Stimulated activated CD8-positive, alpha-beta memory T cell treated with anti-CD3 and anti-CD28 coated beads, Interleukin-15, amount 100 ng/mL, for 48 hours (primary cell): ENCODE measurements around the gene MTPN.

Experiments
- DNase-seq, 2 donors: peaks; one replicate each; pipeline ENCODE4 v3.0.0-alpha.2; 2020; ENCODE audit warnings: low read depth in 2 of 2

Gene MTPN

DNA sequence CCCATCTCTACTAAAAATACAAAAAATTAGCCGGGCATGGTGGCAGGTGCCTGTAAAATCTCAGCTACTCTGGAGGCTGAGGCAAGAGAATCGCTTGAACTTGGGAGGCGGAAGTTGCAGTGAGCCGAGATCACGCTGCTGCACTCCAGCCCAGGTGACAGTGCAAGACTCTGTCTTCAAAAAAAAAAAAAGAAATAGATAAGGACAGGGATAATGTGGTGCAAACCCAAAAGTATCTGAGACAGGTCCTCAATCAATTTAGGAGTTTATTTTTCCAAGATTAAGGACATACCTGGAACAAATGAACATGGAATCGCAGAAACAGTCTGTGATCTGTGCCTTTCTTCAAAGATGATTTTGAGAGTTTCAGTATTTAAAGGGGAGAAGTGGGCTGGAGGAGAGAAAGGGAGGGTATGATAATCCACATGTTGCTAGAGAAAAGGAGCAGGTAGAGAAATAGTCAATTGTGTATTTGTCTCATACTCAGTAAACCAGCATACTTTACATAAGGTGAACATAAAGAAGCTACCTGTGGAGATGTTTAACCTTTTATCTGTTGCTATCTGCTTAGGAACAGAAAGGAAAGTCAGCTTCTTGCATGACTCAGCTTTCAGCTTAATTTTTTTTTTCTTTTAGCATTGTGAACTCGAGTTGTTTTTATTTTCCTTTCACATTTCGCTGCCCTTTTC lies 4.9 kb upstream of the MTPN start:
- no peak for DNase-seq

DNA sequence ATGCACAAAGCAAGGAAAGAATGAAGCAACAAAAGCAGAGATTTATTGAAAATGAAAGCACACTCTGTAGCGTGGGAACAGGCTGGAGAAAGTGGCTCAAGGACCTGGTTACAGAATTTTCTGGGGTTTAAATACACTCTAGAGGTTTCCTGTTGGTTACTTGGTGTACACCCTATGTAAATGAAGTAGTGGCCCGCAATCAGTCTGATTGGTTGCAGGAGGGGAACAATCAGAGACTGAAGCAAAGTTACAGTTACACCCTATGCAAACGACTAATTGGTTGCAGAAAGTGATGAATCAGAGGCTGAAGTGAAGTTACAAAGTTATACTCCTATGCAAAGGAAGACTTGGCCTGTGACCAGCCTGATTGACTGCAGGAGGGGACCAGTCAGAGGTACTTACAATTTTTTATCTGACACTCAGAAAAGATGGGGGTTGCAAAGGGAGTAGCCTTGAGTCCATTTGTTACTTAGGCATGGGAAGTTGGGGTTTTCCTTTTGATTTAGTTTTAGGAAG lies 3.6 kb upstream of the MTPN start:
- DNase-seq: peak; percentile 31 to 38

DNA sequence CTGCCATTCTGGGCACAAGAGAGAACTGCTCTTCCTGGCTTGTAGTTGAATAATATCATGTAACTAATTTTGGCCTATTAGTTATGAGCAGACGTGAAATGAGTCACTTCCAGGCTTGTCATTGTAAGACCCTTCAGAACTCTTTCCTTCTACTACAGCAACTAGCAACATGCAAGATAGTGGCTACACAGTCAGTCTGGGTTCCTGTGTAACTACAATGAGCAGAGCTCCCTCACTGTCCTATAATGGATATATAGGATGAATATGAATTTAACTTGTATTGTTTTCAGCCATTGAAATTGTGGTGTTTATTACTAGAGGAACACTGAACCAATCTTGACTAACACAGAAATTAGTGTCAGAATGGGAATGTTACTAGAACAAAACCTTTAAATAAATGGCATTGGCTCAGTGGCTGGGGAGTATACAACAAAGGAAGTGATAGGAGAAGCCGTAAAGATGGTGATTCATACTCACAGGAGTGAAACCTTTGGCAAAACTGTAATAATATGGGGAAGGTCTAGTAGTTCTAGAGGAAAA lies 2.9 kb upstream of the MTPN start:
- DNase-seq: no peak

- DNase-seq: no peak
Observed at GRCh38 chr7:135979471-135980011, 2.4 kb upstream of the MTPN start.

GRCh38 chr7:135978624-135979023 lies 1.5 kb upstream of the MTPN start:
- no peak for DNase-seq

DNA sequence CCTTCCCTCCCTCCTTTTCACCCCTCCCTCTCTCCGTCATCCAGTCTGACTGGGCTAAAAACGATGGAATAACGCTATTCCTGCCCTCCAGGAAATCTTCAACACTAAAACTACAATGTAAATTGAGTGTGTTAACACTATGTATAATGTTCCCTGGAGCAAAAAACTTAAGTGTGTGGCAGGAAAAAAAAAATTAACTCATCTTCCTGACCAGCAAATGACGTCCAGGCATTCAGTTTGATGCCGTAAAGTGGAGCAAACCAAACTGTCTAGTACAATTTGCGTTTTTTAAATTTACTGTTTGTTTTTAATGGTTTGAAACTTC lies 545 bp upstream of the MTPN start:
- DNase-seq: no peak

- DNase-seq: peak in 1 of 2 donors; percentile 8
Observed at GRCh38 chr7:135976312-135977006, 700 bp downstream of the MTPN start.

DNA sequence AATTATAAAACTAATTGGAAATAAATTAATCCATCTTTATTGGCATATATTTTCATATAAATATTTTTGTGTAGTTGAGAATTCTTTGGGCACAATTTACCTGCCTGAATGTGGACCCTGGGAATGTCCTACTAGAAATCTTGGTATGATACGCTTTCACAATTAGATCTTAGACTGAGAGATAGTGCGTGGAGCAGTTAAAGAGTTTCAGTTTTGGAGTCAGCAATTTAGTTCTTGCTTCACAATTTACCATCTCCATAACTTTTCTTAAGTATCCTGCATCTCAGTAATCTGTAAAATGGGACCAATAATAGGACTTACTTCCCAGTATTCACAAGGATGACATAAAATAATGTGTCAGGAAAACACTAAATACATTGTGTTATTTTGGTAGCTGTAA lies 2.0 kb downstream of the MTPN start:
- no peak for DNase-seq

GRCh38 chr7:135974667-135975066 lies 2.5 kb downstream of the MTPN start:
- DNase-seq: no peak

- DNase-seq: no peak
Observed at GRCh38 chr7:135971366-135971725, 5.8 kb downstream of the MTPN start.

- no peak for DNase-seq
Observed at GRCh38 chr7:135970682-135971365, 6.3 kb downstream of the MTPN start.

- no peak for DNase-seq
Observed at GRCh38 chr7:135970045-135970444, 7.1 kb downstream of the MTPN start.

- DNase-seq: no peak
Observed at GRCh38 chr7:135966341-135967043, 10.7 kb downstream of the MTPN start.

- no peak for DNase-seq
Observed at GRCh38 chr7:135965602-135966001, 11.6 kb downstream of the MTPN start.

GRCh38 chr7:135964791-135965190 lies 12.4 kb downstream of the MTPN start:
- DNase-seq: no peak

- DNase-seq: no peak
Observed at GRCh38 chr7:135964274-135964673, 12.9 kb downstream of the MTPN start.

- DNase-seq: no peak
Observed at GRCh38 chr7:135962802-135963201, 14.4 kb downstream of the MTPN start.

DNA sequence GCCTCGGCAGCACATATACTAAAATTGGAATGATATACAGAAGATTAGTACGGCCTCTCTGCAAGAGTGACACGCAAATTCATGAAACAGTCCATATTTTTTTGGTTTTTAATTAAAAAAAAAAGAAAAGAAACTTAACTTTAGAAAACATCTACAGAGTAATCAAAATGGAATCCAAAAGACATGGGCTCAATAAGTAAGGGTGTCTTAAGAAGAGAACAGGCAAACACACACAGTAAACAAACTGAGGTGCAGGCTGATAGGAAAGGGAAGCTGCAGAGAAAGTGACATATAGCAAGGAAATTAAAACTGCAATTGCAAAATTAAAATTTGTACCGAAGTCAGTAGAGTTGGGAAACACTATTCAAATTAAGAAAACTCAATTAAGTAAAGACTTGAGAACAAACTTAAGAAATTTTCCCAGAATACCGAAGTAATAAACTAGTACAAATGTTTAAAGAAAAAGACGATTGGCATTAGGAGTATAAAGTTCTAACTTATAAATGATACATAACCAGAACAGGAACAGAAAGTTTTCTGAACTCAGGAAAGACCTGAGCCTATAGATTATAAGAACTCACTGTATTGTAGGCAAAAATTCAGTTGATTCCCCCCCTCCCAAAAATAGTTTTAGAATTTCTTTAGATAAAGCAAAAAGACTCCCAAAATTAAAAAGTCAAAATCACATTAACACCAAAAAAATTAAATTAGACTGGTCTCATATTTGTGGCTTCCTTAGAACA lies 16.3 kb downstream of the MTPN start:
- DNase-seq: no peak

DNA sequence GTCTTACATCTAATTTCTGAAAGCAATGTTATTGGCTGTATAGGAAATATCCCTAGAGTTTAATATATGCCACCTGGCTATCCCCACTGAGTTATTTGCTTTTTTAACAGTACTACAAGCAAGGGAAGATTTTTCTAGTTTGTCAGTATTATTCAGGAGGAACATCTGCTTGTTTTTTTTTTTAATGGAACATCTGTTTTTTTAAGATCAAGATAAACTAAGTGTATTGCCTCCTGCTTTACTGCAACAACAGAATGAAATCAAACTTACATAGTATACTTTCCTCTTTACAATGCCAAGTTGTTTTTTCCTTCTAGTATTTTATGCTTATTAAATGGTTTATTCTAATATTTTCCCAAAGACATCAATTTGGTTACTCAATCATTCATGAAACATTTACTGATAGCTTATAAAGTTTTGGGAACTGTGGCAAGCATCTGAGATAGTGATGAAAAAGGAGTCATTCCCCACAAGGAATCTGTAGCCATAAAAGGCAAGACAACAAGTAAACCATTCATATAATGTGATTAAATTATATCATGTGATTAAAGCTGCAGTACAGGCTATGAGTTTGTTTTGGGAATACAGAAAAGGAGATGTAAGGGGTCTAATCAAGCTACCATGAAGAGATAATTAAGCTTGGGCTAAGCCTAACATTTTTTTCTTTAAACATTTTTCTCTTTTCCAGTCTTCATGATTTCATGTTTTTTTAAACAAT lies 17.4 kb downstream of the MTPN start:
- DNase-seq: no peak

- DNase-seq: no peak
Observed at GRCh38 chr7:135958173-135958572, 19.0 kb downstream of the MTPN start.
